H1 (cell line): ENCODE measurements around the gene TBC1D17. TPM values are rescaled to one million over a fixed set of nuclear protein-coding genes. Genes with fewer than 3 reads are reported as not detected.

Experiments
- CTCF ChIA-PET: fragments of 300-600 bp; sonication (Branson Sonifier 250); formaldehyde crosslinking; loops from one replicate; lab custom pipeline; 2021; ENCODE audit not compliant: partially characterized antibody; lab: Charles Lee
- POLR2A ChIA-PET: fragments of 300-600 bp; sonication (Branson Sonifier 250); formaldehyde crosslinking; loops from one replicate; lab custom pipeline; 2021; ENCODE audit warnings: inconsistent platforms; ENCODE audit not compliant: partially characterized antibody; lab: Charles Lee
- DNase-seq, 2 experiments: peaks; one replicate each; pipeline versions ENCODE4 v3.0.0 to v3.0.0-alpha.2; 2010 to 2022; ENCODE audit warnings: low spot score in 2 of 2, low read depth in 1 of 2, mixed read lengths in 1 of 2
- FAIRE-seq: peaks from 2 replicates; lab custom pipeline; 2011; peaks lifted over from hg19 to GRCh38; lab: Jason Lieb, UNC
- H2AFZ ChIP-seq: 2 replicates; pipeline ENCODE4 v1.8.1; 2012; ENCODE audit warnings: low read length, inconsistent platforms
- H2AK5ac ChIP-seq: 2 replicates; pipeline ENCODE4 v1.6.1; 2013; ENCODE audit warnings: low read depth, low read length
- H2BK120ac ChIP-seq: replicated peaks from 2 replicates; pipeline ENCODE3; 2013; ENCODE audit warnings: low read depth, low read length, inconsistent platforms
- H2BK12ac ChIP-seq: 2 replicates; pipeline ENCODE4 v1.6.1; 2013; ENCODE audit warnings: low read depth, low read length
- H2BK15ac ChIP-seq: 2 replicates; pipeline ENCODE4 v1.6.1; 2013; ENCODE audit warnings: low read length
- H2BK20ac ChIP-seq: 2 replicates; pipeline ENCODE4 v1.6.1; 2013; ENCODE audit warnings: low read length
- H2BK5ac ChIP-seq: 2 replicates; pipeline ENCODE4 v1.6.1; 2013; ENCODE audit warnings: low read depth, low read length
- H3K14ac ChIP-seq: 2 replicates; pipeline ENCODE4 v1.6.1; 2013; ENCODE audit warnings: inconsistent platforms; ENCODE audit not compliant: insufficient read length
- H3K18ac ChIP-seq: 2 replicates; pipeline ENCODE4 v1.6.1; 2013; ENCODE audit warnings: low read length; ENCODE audit errors: extremely low read depth
- H3K23ac ChIP-seq: 2 replicates; pipeline ENCODE4 v1.6.1; 2013; ENCODE audit warnings: inconsistent platforms; ENCODE audit not compliant: insufficient read length
- H3K23me2 ChIP-seq: 2 replicates; pipeline ENCODE4 v1.6.1; 2013; ENCODE audit warnings: low read depth, low read length
- H3K27ac ChIP-seq: 2 replicates; pipeline ENCODE4 v1.6.1; 2011; ENCODE audit warnings: low read depth, low read length, inconsistent platforms
- H3K27me3 ChIP-seq, 4 experiments: replicated peaks in 1 of 4; 1 replicate in 1 of 4; 2 replicates in 3 of 4; pipeline versions ENCODE4 v1.6.1 to v1.8.1; 2011 to 2013; ENCODE audit warnings: low read length in 3 of 4, mild to moderate bottlenecking in 3 of 4, inconsistent platforms in 2 of 4, mixed read lengths in 2 of 4, moderate library complexity in 1 of 4; ENCODE audit not compliant: control insufficient read depth in 3 of 4, insufficient read depth in 3 of 4; ENCODE audit errors: extremely low read depth in 1 of 4
- H3K36me3 ChIP-seq, 4 experiments: 2 replicates each; pipeline versions ENCODE4 v1.6.1 to v1.8.1; 2011 to 2013; ENCODE audit warnings: mild to moderate bottlenecking in 4 of 4, low read length in 3 of 4, moderate library complexity in 2 of 4, control low read depth in 1 of 4, inconsistent platforms in 1 of 4; ENCODE audit not compliant: insufficient read depth in 4 of 4, control insufficient read depth in 2 of 4
- H3K4ac ChIP-seq: replicated peaks from 2 replicates; pipeline ENCODE3; 2013; ENCODE audit warnings: low read length, low read depth, mixed read lengths, inconsistent platforms; ENCODE audit not compliant: insufficient read length
- H3K4me1 ChIP-seq, 4 experiments: replicated peaks in 1 of 4; 1 replicate in 1 of 4; 2 replicates in 3 of 4; pipeline versions ENCODE4 v1.6.1 to v1.8.1; 2011 to 2013; ENCODE audit warnings: low read length in 3 of 4, inconsistent platforms in 2 of 4, mixed read lengths in 1 of 4; ENCODE audit not compliant: insufficient read depth in 4 of 4, control insufficient read depth in 3 of 4
- H3K4me2 ChIP-seq, 2 experiments: 2 replicates each; pipeline versions ENCODE4 v1.6.1 to v1.8.1; 2011 to 2013; ENCODE audit warnings: low read depth in 2 of 2, low read length in 2 of 2, control low read depth in 1 of 2, inconsistent platforms in 1 of 2, mild to moderate bottlenecking in 1 of 2; ENCODE audit not compliant: insufficient read depth in 1 of 2
- H3K4me3 ChIP-seq, 4 experiments: fragments of 200-600, 300-600 bp in 1 of 4; sonication (generic), shearing (Covaris generic), sonication (Bioruptor Twin) in 1 of 4; 2 replicates each; pipeline versions ENCODE4 v1.5.1 to v1.8.1; 2011 to 2016; ENCODE audit warnings: low read length in 4 of 4, low read depth in 3 of 4, control low read depth in 2 of 4, inconsistent platforms in 2 of 4, mild to moderate bottlenecking in 2 of 4, mixed read lengths in 1 of 4, moderate library complexity in 1 of 4; ENCODE audit not compliant: insufficient read depth in 2 of 4; ENCODE audit errors: extremely low read depth in 1 of 4
- H3K56ac ChIP-seq: replicated peaks from 2 replicates; pipeline ENCODE3; 2013; ENCODE audit warnings: low read depth, mild to moderate bottlenecking, mixed read lengths, low read length, inconsistent platforms; ENCODE audit not compliant: insufficient read length
- H3K79me1 ChIP-seq: 2 replicates; pipeline ENCODE4 v1.6.1; 2013; ENCODE audit warnings: low read depth, low read length, control low read depth
- H3K79me2 ChIP-seq, 2 experiments: 2 replicates each; pipeline versions ENCODE4 v1.6.1 to v1.8.1; 2012 to 2013; ENCODE audit warnings: low read length in 2 of 2, mild to moderate bottlenecking in 2 of 2, inconsistent platforms in 1 of 2; ENCODE audit not compliant: insufficient read depth in 2 of 2, control insufficient read depth in 1 of 2
- H3K9ac ChIP-seq, 4 experiments: replicated peaks in 1 of 4; 1 replicate in 1 of 4; 2 replicates in 3 of 4; pipeline versions ENCODE4 v1.6.1 to v1.8.1; 2011 to 2013; ENCODE audit warnings: low read depth in 3 of 4, low read length in 3 of 4, control low read depth in 2 of 4, mild to moderate bottlenecking in 2 of 4, moderate library complexity in 2 of 4, inconsistent platforms in 1 of 4; ENCODE audit errors: extremely low read depth in 1 of 4
- H3K9me3 ChIP-seq, 2 experiments: 2 replicates each; pipeline versions ENCODE4 v1.6.1 to v1.8.1; 2012 to 2013; ENCODE audit warnings: mild to moderate bottlenecking in 2 of 2, moderate library complexity in 2 of 2, control low read depth in 1 of 2, inconsistent platforms in 1 of 2, low read depth in 1 of 2, low read length in 1 of 2, mixed read lengths in 1 of 2; ENCODE audit not compliant: insufficient read depth in 2 of 2
- H4K20me1 ChIP-seq, 2 experiments: replicated peaks in 1 of 2; 2 replicates each; pipeline versions ENCODE3 to v1.8.1; 2011 to 2013; ENCODE audit warnings: inconsistent platforms in 2 of 2, low read length in 2 of 2, mild to moderate bottlenecking in 1 of 2; ENCODE audit not compliant: insufficient read depth in 2 of 2, control insufficient read depth in 1 of 2
- H4K5ac ChIP-seq: 2 replicates; pipeline ENCODE4 v1.6.1; 2013; ENCODE audit warnings: low read length, low read depth, mixed read lengths, inconsistent platforms; ENCODE audit not compliant: insufficient read length
- H4K8ac ChIP-seq: 2 replicates; pipeline ENCODE4 v1.8.0; 2013; ENCODE audit warnings: mild to moderate bottlenecking, moderate library complexity, low read length, inconsistent platforms; ENCODE audit not compliant: insufficient read depth; ENCODE audit errors: extremely low read depth
- H4K91ac ChIP-seq: replicated peaks from 2 replicates; pipeline ENCODE3; 2013; ENCODE audit warnings: low read length, mixed read lengths, inconsistent platforms; ENCODE audit not compliant: insufficient read length
- CREB1 ChIP-seq: IDR thresholded peaks from 2 replicates; pipeline ENCODE4 v1.6.1; 2012; ENCODE audit warnings: inconsistent platforms
- POLR2A ChIP-seq, 2 experiments: IDR thresholded peaks; 1 replicate in 1 of 2; 2 replicates in 1 of 2; pipeline ENCODE4 v1.6.1; 2011; ENCODE audit warnings: low read depth in 2 of 2, low read length in 2 of 2, mild to moderate bottlenecking in 2 of 2; ENCODE audit errors: control extremely low read depth in 1 of 2
- USF2 ChIP-seq: IDR thresholded peaks from 2 replicates; pipeline ENCODE4 v1.6.1; 2011; ENCODE audit warnings: low read length, improper control_type of control experiment
- WGBS, 2 experiments: shearing (Covaris generic) in 1 of 2; methylation state at CpG; one replicate each; pipeline versions ENCODE4 v1.1.6 to v1.1.7; 2013 to 2015; ENCODE audit warnings: low lambda C conversion rate in 2 of 2, mixed read lengths in 2 of 2, inconsistent platforms in 1 of 2, low coverage in 1 of 2, missing lambda C conversion rate in 1 of 2; ENCODE audit not compliant: insufficient replicate concordance in 2 of 2, insufficient coverage in 1 of 2, insufficient read length in 1 of 2; ENCODE audit errors: extremely low coverage in 1 of 2, missing lambda C conversion rate in 1 of 2; 5-methylcytosine and 5-hydroxymethylcytosine counted together
- polyA plus RNA-seq, 7 experiments: library from polyadenylated mRNA; depleted of rRNA in 3 of 7; stranded (reverse) in 5 of 7; unstranded in 2 of 7; fragments of >200 nt in 5 of 7; fragments of 200-250 nt in 2 of 7; gene quantifications; 1 replicate in 5 of 7; 2 replicates in 1 of 7; 4 replicates in 1 of 7; pipeline versions ENCODE4 v1.2.1 to v1.2.3, GENCODE V29; 2011 to 2013; ENCODE audit warnings: missing spikeins in 2 of 7, mixed read lengths in 2 of 7
- total RNA-seq: library from RNA; stranded (reverse); fragmentation: NEBNext Ultra II Directional; extraction: Animal tissue kit (Norgen Biotek cat#: 25700); gene quantifications from 2 replicates; pipeline ENCODE4 v1.2.1, GENCODE V29; 2021

The TBC1D17 gene
- total and polyA plus RNA-seq, 2 of the 8 experiments (the other 6 are each of a cell fraction or from before 2014, with no cell fraction given) = 30.3 to 44.9 TPM

- H3K27ac ChIP-seq = no peak overlapping the region
- no peak overlapping the region for H4K5ac ChIP-seq
- no peak overlapping the region for H2BK20ac ChIP-seq
- no peak overlapping the region for H2BK12ac ChIP-seq
- H3K9ac ChIP-seq = no peak overlapping the region; a peak in 1 of 7 replicates
- H3K4me3 ChIP-seq = no peak overlapping the region
- H3K4me2 ChIP-seq = no peak overlapping the region
- no peak overlapping the region for H4K91ac ChIP-seq
- H3K23me2 ChIP-seq = no peaks in the 10 kb centered on the region
- peaks cover 11 to 42% (median 24%) of the 10 kb centered on the region in 4 experiments for H3K36me3 ChIP-seq
- no peak overlapping the region for H3K56ac ChIP-seq
- no peak overlapping the region for H2BK15ac ChIP-seq
- peaks cover 22% of the 10 kb centered on the region for H3K79me1 ChIP-seq
- no peak overlapping the region for H2AFZ ChIP-seq
- peaks cover 57 to 59% of the 10 kb centered on the region in 2 experiments for H4K20me1 ChIP-seq
- no peak overlapping the region for H2BK120ac ChIP-seq
- H3K79me2 ChIP-seq = peaks cover 11 to 94% of the 10 kb centered on the region in 2 experiments
- no peaks in the 10 kb centered on the region for H3K9me3 ChIP-seq
- no peak overlapping the region for H3K14ac ChIP-seq
- CTCF ChIA-PET = interaction anchor here (0.6 to 3.1 kb wide), 4 partner anchors 8 to 63 kb away, joined by 3 to 16 read pairs (median 3); no protein-coding TSS in a partner anchor
- H3K4me1 ChIP-seq = peaks cover 0 to 15% (median 4%) of the 10 kb centered on the region in 4 experiments; a peak in 5 of 7 replicates
- H3K27me3 ChIP-seq = no peaks in the 10 kb centered on the region
- no peak overlapping the region for H2AK5ac ChIP-seq
- H4K8ac ChIP-seq = no peak overlapping the region; the same call in 1 of the 2 replicates
- no peak overlapping the region for H3K4ac ChIP-seq
- WGBS, 2 experiments = 96% methylated on average over 24 of the region's 24 CpGs; no CpG with 5 or more reads in 1 of the 2 experiments
- POLR2A ChIA-PET = interaction anchor here (1.3 to 19.2 kb wide), 3 partner anchors 3 to 26 kb away, joined by 3 to 373 read pairs (median 373); partner anchors contain the start of genes ATF5 and NUP62
- no peak overlapping the region for H3K23ac ChIP-seq
- DNase-seq = no peak
- H3K18ac ChIP-seq = no peak overlapping the region
- FAIRE-seq = no peak
- H2BK5ac ChIP-seq = peak overlapping the region; percentile 44; the same call in 1 of the 2 replicates
- TF ChIP-seq USF2 (no peak), POLR2A (IDR thresholded peaks at IDR 0.05; ENCODE audit: control extremely low read depth in 1 of 2, low read depth in 2 of 2, low read length in 2 of 2) (peak in 1 of 2 experiments; percentile 18; a peak in 1 of 3 replicates), CREB1 (no peak)
Observed at GRCh38 chr19:49920624-49921363, 43.3 kb downstream of the TBC1D17 start.
